Neural progenitor cell (in vitro differentiated cells): ENCODE measurements around the gene BRINP3. TPM values are rescaled to one million over a fixed set of nuclear protein-coding genes. Genes with fewer than 3 reads are reported as not detected.

Source experiments
- DNase-seq: peaks from one replicate; pipeline ENCODE4 v3.0.0-alpha.2; 2016; ENCODE audit warnings: low spot score
- H2AFZ ChIP-seq: fragments of 200-600 bp; sonication (generic); replicated peaks from 2 replicates; pipeline ENCODE4 v1.6.1; 2016; ENCODE audit warnings: antibody characterized with exemption
- H3F3A ChIP-seq: fragments of 200-600 bp; sonication (generic); 2 replicates; pipeline ENCODE4 v1.6.1; 2016; ENCODE audit warnings: antibody characterized with exemption, low read depth
- H3K27ac ChIP-seq: fragments of 200-600 bp; sonication (generic); 2 replicates; pipeline ENCODE4 v1.5.1; 2016; ENCODE audit warnings: mild to moderate bottlenecking
- H3K27me3 ChIP-seq: fragments of 200-600 bp; sonication (generic); 2 replicates; pipeline ENCODE4 v1.6.1; 2016; ENCODE audit warnings: mild to moderate bottlenecking, moderate library complexity
- H3K36me3 ChIP-seq: fragments of 200-600 bp; sonication (generic); 2 replicates; pipeline ENCODE4 v1.5.1; 2016
- H3K4me1 ChIP-seq: fragments of 200-600 bp; sonication (generic); 2 replicates; pipeline ENCODE4 v1.6.1; 2016; ENCODE audit warnings: mixed run types
- H3K4me2 ChIP-seq: fragments of 200-600 bp; sonication (generic); 2 replicates; pipeline ENCODE4 v1.6.1; 2016
- H3K4me3 ChIP-seq: fragments of 200-600 bp; sonication (generic); 2 replicates; pipeline ENCODE4 v1.5.1; 2016
- H3K79me2 ChIP-seq: fragments of 200-600 bp; sonication (generic); 2 replicates; pipeline ENCODE4 v1.6.1; 2016; ENCODE audit warnings: low read depth
- H3K9ac ChIP-seq: fragments of 200-600 bp; sonication (generic); 2 replicates; pipeline ENCODE4 v1.6.1; 2016
- H3K9me3 ChIP-seq: fragments of 200-600 bp; sonication (generic); 2 replicates; pipeline ENCODE4 v1.5.1; 2016; ENCODE audit warnings: low read depth
- H4K20me1 ChIP-seq: fragments of 200-600 bp; sonication (generic); 2 replicates; pipeline ENCODE4 v1.6.1; 2016; ENCODE audit warnings: low read depth
- H3K27ac Mint-ChIP-seq: 3 replicates; pipeline ENCODE4 v1.8.0; 2021; ENCODE audit warnings: mixed read lengths
- H3K27me3 Mint-ChIP-seq: 2 replicates; pipeline ENCODE4 v1.8.0; 2022; ENCODE audit warnings: low read depth, mild to moderate bottlenecking, inconsistent platforms, moderate library complexity, mixed read lengths; ENCODE audit not compliant: insufficient read depth
- H3K36me3 Mint-ChIP-seq: 3 replicates; pipeline ENCODE4 v1.8.0; 2021; ENCODE audit warnings: mixed read lengths
- H3K4me1 Mint-ChIP-seq: 3 replicates; pipeline ENCODE4 v1.8.0; 2021; ENCODE audit warnings: mixed read lengths
- H3K4me3 Mint-ChIP-seq: 3 replicates; pipeline ENCODE4 v1.8.0; 2021; ENCODE audit warnings: mild to moderate bottlenecking, moderate library complexity, mixed read lengths
- H3K9me3 Mint-ChIP-seq: 3 replicates; pipeline ENCODE4 v1.8.0; 2020; ENCODE audit warnings: mixed read lengths
- EZH2 ChIP-seq: fragments of 200-600 bp; sonication (generic); IDR thresholded peaks from 2 replicates; pipeline ENCODE4 v1.6.1; 2017; ENCODE audit warnings: antibody characterized with exemption, mild to moderate bottlenecking, moderate library complexity
- EZH2phosphoT487 ChIP-seq: fragments of 200-600 bp; sonication (generic); IDR thresholded peaks from 2 replicates; pipeline ENCODE4 v1.6.1; 2017; ENCODE audit warnings: antibody characterized with exemption
- total RNA-seq: library from RNA; depleted of rRNA; stranded (reverse); fragments of >200 nt; gene quantifications from 2 replicates; pipeline ENCODE4 v1.2.3, GENCODE V29; 2015; ENCODE audit warnings: low replicate concordance
- TF ChIP-seq, protein P1 (sequence below): fragments of 200-600 bp; sonication (generic); IDR thresholded peaks from 2 replicates; pipeline ENCODE4 v1.5.1; 2017; ENCODE audit warnings: antibody characterized with exemption, mild to moderate bottlenecking

BRINP3 gene
- total RNA-seq, 1 donor from 2014 or later, result not detected

GRCh38 chr1:190104961-190105360 is 372.7 kb downstream of the BRINP3 start:
- Histone ChIP-seq H3K79me2 (no peaks in the 10 kb centered on the region), H2AFZ (no peak overlapping the region), H3K27ac (no peak overlapping the region), H3K4me2 (no peak overlapping the region), H3K27me3 (no peaks in the 10 kb centered on the region), H3K9ac (no peak overlapping the region), H3K4me1 (no peaks in the 10 kb centered on the region), H3F3A (no peaks in the 10 kb centered on the region), H3K4me3 (no peak overlapping the region), H3K36me3 (no peaks in the 10 kb centered on the region), H3K9me3 (no peaks in the 10 kb centered on the region), H4K20me1 (no peaks in the 10 kb centered on the region)
- Mint-ChIP-seq H3K4me1 (no peaks in the 10 kb centered on the region), H3K36me3 (no peaks in the 10 kb centered on the region), H3K27me3 (no peaks in the 10 kb centered on the region), H3K27ac (no peak overlapping the region), H3K9me3 (no peaks in the 10 kb centered on the region), H3K4me3 (no peak overlapping the region)
- TF ChIP-seq EZH2phosphoT487, result no peak
- TF ChIP-seq, protein P1, sequence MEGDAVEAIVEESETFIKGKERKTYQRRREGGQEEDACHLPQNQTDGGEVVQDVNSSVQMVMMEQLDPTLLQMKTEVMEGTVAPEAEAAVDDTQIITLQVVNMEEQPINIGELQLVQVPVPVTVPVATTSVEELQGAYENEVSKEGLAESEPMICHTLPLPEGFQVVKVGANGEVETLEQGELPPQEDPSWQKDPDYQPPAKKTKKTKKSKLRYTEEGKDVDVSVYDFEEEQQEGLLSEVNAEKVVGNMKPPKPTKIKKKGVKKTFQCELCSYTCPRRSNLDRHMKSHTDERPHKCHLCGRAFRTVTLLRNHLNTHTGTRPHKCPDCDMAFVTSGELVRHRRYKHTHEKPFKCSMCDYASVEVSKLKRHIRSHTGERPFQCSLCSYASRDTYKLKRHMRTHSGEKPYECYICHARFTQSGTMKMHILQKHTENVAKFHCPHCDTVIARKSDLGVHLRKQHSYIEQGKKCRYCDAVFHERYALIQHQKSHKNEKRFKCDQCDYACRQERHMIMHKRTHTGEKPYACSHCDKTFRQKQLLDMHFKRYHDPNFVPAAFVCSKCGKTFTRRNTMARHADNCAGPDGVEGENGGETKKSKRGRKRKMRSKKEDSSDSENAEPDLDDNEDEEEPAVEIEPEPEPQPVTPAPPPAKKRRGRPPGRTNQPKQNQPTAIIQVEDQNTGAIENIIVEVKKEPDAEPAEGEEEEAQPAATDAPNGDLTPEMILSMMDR, result no peak
- no peak for TF ChIP-seq EZH2
- no peak for DNase-seq

DNA sequence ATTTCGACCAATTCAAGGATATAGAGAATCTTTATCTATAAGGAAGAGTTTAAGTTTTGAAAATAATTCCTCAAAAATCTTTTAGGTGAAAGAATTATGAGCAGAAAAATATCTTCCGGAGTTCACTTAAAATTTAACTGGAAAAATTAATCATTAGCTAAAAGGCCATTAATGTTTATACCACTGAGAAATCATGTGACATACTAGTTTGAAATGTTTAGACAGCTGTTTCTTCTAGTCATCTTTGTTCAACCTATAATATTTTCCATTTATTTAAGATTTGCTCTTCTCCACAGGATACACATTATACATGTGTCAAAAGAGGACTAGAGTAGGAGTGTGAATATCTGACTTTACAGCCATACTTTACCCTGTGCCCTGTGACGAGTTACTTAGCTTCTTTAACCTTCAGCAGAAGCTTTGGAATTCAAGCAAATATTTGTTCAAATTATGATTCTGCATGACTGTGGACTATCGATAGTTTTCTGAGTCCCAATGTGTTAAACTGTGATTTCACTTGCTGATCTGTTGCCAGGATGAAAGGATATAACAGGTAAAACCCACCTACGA is 374.8 kb downstream of the BRINP3 start:
- Histone ChIP-seq H3K9me3 (no peaks in the 10 kb centered on the region), H3K79me2 (no peaks in the 10 kb centered on the region), H3K27me3 (no peaks in the 10 kb centered on the region), H3K27ac (no peak overlapping the region), H3K4me2 (no peak overlapping the region), H3K9ac (no peak overlapping the region), H4K20me1 (no peaks in the 10 kb centered on the region), H3K4me1 (no peaks in the 10 kb centered on the region), H3K36me3 (no peaks in the 10 kb centered on the region), H2AFZ (no peak overlapping the region), H3K4me3 (no peak overlapping the region), H3F3A (no peaks in the 10 kb centered on the region)
- no peaks in the 10 kb centered on the region for H3K4me1 Mint-ChIP-seq
- no peak overlapping the region for H3K4me3 Mint-ChIP-seq
- no peak for DNase-seq
- no peaks in the 10 kb centered on the region for H3K36me3 Mint-ChIP-seq
- no peak overlapping the region for H3K27ac Mint-ChIP-seq
- no peaks in the 10 kb centered on the region for H3K9me3 Mint-ChIP-seq
- peaks cover 2% of the 10 kb centered on the region for H3K27me3 Mint-ChIP-seq
- TF ChIP-seq EZH2phosphoT487 (no peak), EZH2 (no peak)
- TF ChIP-seq, protein P1, result no peak

- Histone ChIP-seq H4K20me1 (no peaks in the 10 kb centered on the region), H3K9ac (no peak overlapping the region), H3K79me2 (no peaks in the 10 kb centered on the region), H2AFZ (no peak overlapping the region), H3K4me1 (no peaks in the 10 kb centered on the region), H3K9me3 (no peaks in the 10 kb centered on the region), H3K27me3 (no peaks in the 10 kb centered on the region), H3K4me3 (no peak overlapping the region), H3K4me2 (no peak overlapping the region), H3F3A (no peaks in the 10 kb centered on the region), H3K27ac (no peak overlapping the region), H3K36me3 (no peaks in the 10 kb centered on the region)
- Mint-ChIP-seq H3K36me3 (no peaks in the 10 kb centered on the region), H3K4me3 (no peak overlapping the region), H3K4me1 (no peaks in the 10 kb centered on the region), H3K27me3 (peaks cover 2% of the 10 kb centered on the region), H3K27ac (no peak overlapping the region), H3K9me3 (no peaks in the 10 kb centered on the region)
- DNase-seq, result no peak
- TF ChIP-seq EZH2phosphoT487 (no peak), EZH2 (no peak)
- TF ChIP-seq, protein P1, result no peak
Measured at GRCh38 chr1:190101756-190102155, 375.9 kb downstream of the BRINP3 start.
